IMR-90 (cell line): ENCODE measurements around the gene LMTK2. TPM values are rescaled to one million over a fixed set of nuclear protein-coding genes. Genes with fewer than 3 reads are reported as not detected.

Source experiments
- ATAC-seq: fragments of 200-7000 bp; cut with Tn5 transposase; 2 replicates; pipeline ENCODE4 v1.9.1; 2020; ENCODE audit warnings: low read depth, mild to moderate bottlenecking, moderate library complexity
- BruUV-seq: library from RNA; stranded (reverse); fragments of 400-500 nt; replicated peaks from 2 replicates; lab custom pipeline; 2021; lab: Mats Ljungman, UMichigan
- CTCF ChIA-PET: fragments of 300-600 bp; formaldehyde crosslinking; extraction: SDS; loops from one replicate; lab custom pipeline; 2021; ENCODE audit warnings: antibody characterized with exemption; lab: Yijun Ruan, JAX
- POLR2A ChIA-PET: fragments of 300-600 bp; sonication (Branson Sonifier 250); formaldehyde crosslinking; loops from one replicate; lab custom pipeline; 2022; ENCODE audit warnings: antibody characterized with exemption; ENCODE audit not compliant: unreplicated experiment; lab: Charles Lee
- DNase-seq: peaks from one replicate; pipeline ENCODE4 v3.0.0; 2013
- H2AFZ ChIP-seq: replicated peaks from 2 replicates; pipeline ENCODE3; 2013; ENCODE audit warnings: low read length, mild to moderate bottlenecking; ENCODE audit not compliant: poor library complexity
- H2AK5ac ChIP-seq: 2 replicates; pipeline ENCODE4 v1.6.1; 2013; ENCODE audit warnings: low read depth, low read length, inconsistent platforms
- H2AK9ac ChIP-seq: replicated peaks from 2 replicates; pipeline ENCODE3; 2013; ENCODE audit warnings: mild to moderate bottlenecking, low read depth, low read length, moderate library complexity; ENCODE audit not compliant: poor library complexity
- H2BK120ac ChIP-seq: 2 replicates; pipeline ENCODE4 v1.6.1; 2013; ENCODE audit warnings: low read depth, low read length, inconsistent platforms
- H2BK15ac ChIP-seq: 3 replicates; pipeline ENCODE4 v1.6.1; 2013; ENCODE audit warnings: low read depth, low read length, inconsistent platforms
- H2BK20ac ChIP-seq: 2 replicates; pipeline ENCODE4 v1.6.1; 2013; ENCODE audit warnings: low read depth, mild to moderate bottlenecking, inconsistent platforms, low read length, moderate library complexity
- H2BK5ac ChIP-seq: 2 replicates; pipeline ENCODE4 v1.6.1; 2013; ENCODE audit warnings: mild to moderate bottlenecking, low read depth, low read length, inconsistent platforms; ENCODE audit not compliant: poor library complexity, severe bottlenecking
- H3K14ac ChIP-seq: replicated peaks from 2 replicates; pipeline ENCODE4 v1.6.1; 2013; ENCODE audit warnings: low read depth, low read length, inconsistent platforms
- H3K18ac ChIP-seq: 2 replicates; pipeline ENCODE4 v1.6.1; 2013; ENCODE audit warnings: low read depth, low read length, control low read depth
- H3K23ac ChIP-seq: 2 replicates; pipeline ENCODE4 v1.6.1; 2013; ENCODE audit warnings: low read depth, low read length, inconsistent platforms
- H3K27ac ChIP-seq: 2 replicates; pipeline ENCODE4 v1.5.1; 2013; ENCODE audit warnings: mild to moderate bottlenecking, control low read depth, low read length; ENCODE audit not compliant: insufficient read depth
- H3K27me3 ChIP-seq: 2 replicates; pipeline ENCODE4 v1.6.1; 2013; ENCODE audit warnings: low read length; ENCODE audit not compliant: control insufficient read depth, insufficient read depth
- H3K36me3 ChIP-seq: 2 replicates; pipeline ENCODE4 v1.6.1; 2013; ENCODE audit warnings: low read length, mixed read lengths; ENCODE audit not compliant: control insufficient read depth, insufficient read depth
- H3K4ac ChIP-seq: 2 replicates; pipeline ENCODE4 v1.6.1; 2013; ENCODE audit warnings: low read depth, low read length, inconsistent platforms
- H3K4me1 ChIP-seq: 2 replicates; pipeline ENCODE4 v1.6.1; 2013; ENCODE audit warnings: low read length, mixed read lengths; ENCODE audit not compliant: control insufficient read depth, insufficient read depth
- H3K4me2 ChIP-seq: 2 replicates; pipeline ENCODE4 v1.6.1; 2013; ENCODE audit warnings: low read depth, mild to moderate bottlenecking, control low read depth, low read length, moderate library complexity
- H3K4me3 ChIP-seq: 2 replicates; pipeline ENCODE4 v1.5.1; 2013; ENCODE audit warnings: low read depth, mild to moderate bottlenecking, control low read depth, low read length, moderate library complexity; ENCODE audit not compliant: insufficient read depth
- H3K56ac ChIP-seq: 2 replicates; pipeline ENCODE4 v1.6.1; 2013; ENCODE audit warnings: low read length, inconsistent platforms; ENCODE audit not compliant: insufficient read depth; ENCODE audit errors: extremely low read depth
- H3K79me1 ChIP-seq, 2 experiments: 2 replicates each; pipeline ENCODE4 v1.6.1; 2013; ENCODE audit warnings: low read length in 2 of 2, inconsistent platforms in 1 of 2, low read depth in 1 of 2
- H3K9ac ChIP-seq: 2 replicates; pipeline ENCODE4 v1.6.1; 2013; ENCODE audit warnings: low read depth, low read length, control low read depth
- H3K9me1 ChIP-seq: 2 replicates; pipeline ENCODE4 v1.6.1; 2013; ENCODE audit warnings: low read length, inconsistent platforms; ENCODE audit not compliant: insufficient read depth
- H3K9me3 ChIP-seq: 2 replicates; pipeline ENCODE4 v1.6.1; 2013; ENCODE audit warnings: low read length; ENCODE audit not compliant: control insufficient read depth, insufficient read depth
- H4K20me1 ChIP-seq: 2 replicates; pipeline ENCODE4 v1.6.1; 2013; ENCODE audit warnings: low read length, inconsistent platforms; ENCODE audit not compliant: insufficient read depth
- H4K5ac ChIP-seq: 2 replicates; pipeline ENCODE4 v1.6.1; 2013; ENCODE audit warnings: mild to moderate bottlenecking, low read depth, low read length, control low read depth
- H4K8ac ChIP-seq, 2 experiments: 2 replicates each; pipeline ENCODE4 v1.6.1; 2013; ENCODE audit warnings: low read depth in 2 of 2, low read length in 2 of 2, control low read depth in 1 of 2, inconsistent platforms in 1 of 2
- H4K91ac ChIP-seq: 2 replicates; pipeline ENCODE4 v1.6.1; 2013; ENCODE audit warnings: low read depth, low read length, inconsistent platforms; ENCODE audit not compliant: insufficient read depth
- CHD1 ChIP-seq: IDR thresholded peaks from 2 replicates; pipeline ENCODE4 v1.6.1; 2012; ENCODE audit warnings: low read depth, low read length, improper control_type of control experiment
- MAFK ChIP-seq: IDR thresholded peaks from 2 replicates; pipeline ENCODE4 v1.6.1; 2012; ENCODE audit warnings: low read depth, low read length, improper control_type of control experiment
- MXI1 ChIP-seq: IDR thresholded peaks from 2 replicates; pipeline ENCODE4 v1.6.1; 2012; ENCODE audit warnings: low read depth, mild to moderate bottlenecking, low read length, moderate library complexity, borderline replicate concordance
- RAD21 ChIP-seq: IDR thresholded peaks from 2 replicates; pipeline ENCODE4 v1.6.1; 2012; ENCODE audit warnings: low read length, improper control_type of control experiment
- RFX5 ChIP-seq: IDR thresholded peaks from 2 replicates; pipeline ENCODE4 v1.8.0; 2012; ENCODE audit warnings: low read depth, mild to moderate bottlenecking, low read length, moderate library complexity
- WGBS, 2 experiments: methylation state at CpG; one replicate each; pipeline versions ENCODE4 v1.1.5 to v1.1.7; 2013; ENCODE audit warnings: missing lambda C conversion rate in 2 of 2; ENCODE audit not compliant: insufficient read length in 1 of 2; ENCODE audit errors: extremely low coverage in 2 of 2; 5-methylcytosine and 5-hydroxymethylcytosine counted together
- dilution Hi-C: fragments of 300-500 bp; cut with HindIII; formaldehyde crosslinking; loops from one replicate; pipeline ENCODE4 v1.14.3; 2018; ENCODE audit warnings: low sequenced_read_pairs; ENCODE audit not compliant: unreplicated experiment
- in situ Hi-C: fragments of 300-500 bp; cut with MboI; formaldehyde crosslinking; loops from 3 replicates; pipeline ENCODE4 v1.14.3; 2019; ENCODE audit warnings: low sequenced_read_pairs, inconsistent platforms, mixed read lengths
- intact Hi-C: fragments of 100-400 bp; cut with micrococcal nuclease; formaldehyde crosslinking; loops from 2 replicates; pipeline ENCODE4 v1.10.0; 2022
- polyA plus RNA-seq, 3 experiments: library from polyadenylated mRNA; depleted of rRNA; stranded (reverse); fragments of >200 nt; gene quantifications; 2 replicates each; pipeline ENCODE4 v1.2.3, GENCODE V29; 2012; ENCODE audit warnings: low replicate concordance in 1 of 3
- total RNA-seq: library from RNA; depleted of rRNA; stranded (reverse); fragments of >200 nt; gene quantifications from 2 replicates; pipeline ENCODE4 v1.2.3, GENCODE V29; 2012
- TF ChIP-seq, protein P1 (sequence below): conservative IDR thresholded peaks from 2 replicates; pipeline ENCODE4 v1.5.1; 2012; ENCODE audit warnings: mild to moderate bottlenecking, low read depth, low read length, improper control_type of control experiment
- TF ChIP-seq, protein P2 (sequence below): fragments of 150-350 bp; IDR thresholded peaks from 2 replicates; pipeline ENCODE4 v1.6.1; 2017; ENCODE audit warnings: mild to moderate bottlenecking, antibody characterized with exemption, low read length, low read depth

Gene LMTK2
- total and polyA plus RNA-seq, 2 of the 4 experiments (the other 2 are of a cell fraction), result 4.4 to 5.0 TPM

DNA sequence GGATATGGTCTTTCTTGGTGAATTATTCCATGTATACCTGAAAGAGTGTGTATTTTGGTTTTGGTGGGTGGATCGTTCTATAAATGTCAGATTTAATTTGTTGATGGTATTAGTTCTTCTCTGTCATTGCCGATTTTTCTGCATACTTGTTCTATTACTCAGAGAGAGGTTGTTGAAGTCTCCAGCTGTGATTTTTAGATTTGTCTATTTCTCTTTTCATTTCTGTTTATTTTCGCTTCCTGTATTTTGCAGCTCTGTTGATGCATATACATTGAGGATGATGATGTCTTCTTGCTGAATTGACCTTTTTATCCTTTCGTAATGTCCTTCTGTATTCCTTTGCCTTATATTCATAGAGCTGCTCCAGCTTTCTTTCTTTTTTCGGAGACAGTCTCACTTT lies 92.5 kb downstream of the LMTK2 start (continued):
- TF ChIP-seq, protein P1, sequence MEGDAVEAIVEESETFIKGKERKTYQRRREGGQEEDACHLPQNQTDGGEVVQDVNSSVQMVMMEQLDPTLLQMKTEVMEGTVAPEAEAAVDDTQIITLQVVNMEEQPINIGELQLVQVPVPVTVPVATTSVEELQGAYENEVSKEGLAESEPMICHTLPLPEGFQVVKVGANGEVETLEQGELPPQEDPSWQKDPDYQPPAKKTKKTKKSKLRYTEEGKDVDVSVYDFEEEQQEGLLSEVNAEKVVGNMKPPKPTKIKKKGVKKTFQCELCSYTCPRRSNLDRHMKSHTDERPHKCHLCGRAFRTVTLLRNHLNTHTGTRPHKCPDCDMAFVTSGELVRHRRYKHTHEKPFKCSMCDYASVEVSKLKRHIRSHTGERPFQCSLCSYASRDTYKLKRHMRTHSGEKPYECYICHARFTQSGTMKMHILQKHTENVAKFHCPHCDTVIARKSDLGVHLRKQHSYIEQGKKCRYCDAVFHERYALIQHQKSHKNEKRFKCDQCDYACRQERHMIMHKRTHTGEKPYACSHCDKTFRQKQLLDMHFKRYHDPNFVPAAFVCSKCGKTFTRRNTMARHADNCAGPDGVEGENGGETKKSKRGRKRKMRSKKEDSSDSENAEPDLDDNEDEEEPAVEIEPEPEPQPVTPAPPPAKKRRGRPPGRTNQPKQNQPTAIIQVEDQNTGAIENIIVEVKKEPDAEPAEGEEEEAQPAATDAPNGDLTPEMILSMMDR, result no peak
- no peak for TF ChIP-seq MAFK
- no peak for TF ChIP-seq RFX5
- TF ChIP-seq RAD21, result no peak

DNA sequence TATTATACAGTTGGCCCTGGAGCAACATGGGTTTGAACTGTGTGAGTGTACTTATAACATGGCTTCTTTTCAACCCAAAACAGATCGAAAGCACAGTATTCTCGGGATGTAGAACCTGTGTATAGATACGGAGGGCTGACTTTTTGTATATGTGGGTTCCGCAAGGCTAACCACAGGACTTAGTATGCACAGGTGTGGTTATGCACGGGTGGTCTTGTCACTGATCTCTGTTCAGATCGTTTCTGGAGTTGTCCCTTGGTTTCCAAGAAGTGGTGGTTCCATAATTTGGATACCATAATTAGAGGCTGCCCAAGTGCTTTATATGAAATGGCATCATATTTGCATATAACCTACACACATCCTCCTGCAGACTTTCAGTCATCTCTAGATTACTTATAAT lies 93.7 kb downstream of the LMTK2 start:
- H3K9me1 ChIP-seq, result peaks cover 5% of the 10 kb centered on the region; the same call in 1 of the 2 replicates
- H4K91ac ChIP-seq, result no peak overlapping the region
- no peak overlapping the region for H3K9ac ChIP-seq
- H2AK9ac ChIP-seq, result no peak overlapping the region
- TF ChIP-seq MXI1, result no peak
- TF ChIP-seq RFX5, result no peak
- TF ChIP-seq CHD1, result no peak
- TF ChIP-seq, protein P2, sequence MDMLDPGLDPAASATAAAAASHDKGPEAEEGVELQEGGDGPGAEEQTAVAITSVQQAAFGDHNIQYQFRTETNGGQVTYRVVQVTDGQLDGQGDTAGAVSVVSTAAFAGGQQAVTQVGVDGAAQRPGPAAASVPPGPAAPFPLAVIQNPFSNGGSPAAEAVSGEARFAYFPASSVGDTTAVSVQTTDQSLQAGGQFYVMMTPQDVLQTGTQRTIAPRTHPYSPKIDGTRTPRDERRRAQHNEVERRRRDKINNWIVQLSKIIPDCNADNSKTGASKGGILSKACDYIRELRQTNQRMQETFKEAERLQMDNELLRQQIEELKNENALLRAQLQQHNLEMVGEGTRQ, result no peak
- TF ChIP-seq MAFK, result no peak
- H2BK120ac ChIP-seq, result no peak overlapping the region
- in situ Hi-C loops, result no loop called here
- no peak overlapping the region for H2BK20ac ChIP-seq
- H2AFZ ChIP-seq, result no peak overlapping the region
- peaks cover 7% of the 10 kb centered on the region; the same call in 1 of the 2 replicates for H3K36me3 ChIP-seq
- H3K9me3 ChIP-seq, result peaks cover 3% of the 10 kb centered on the region; the same call in 1 of the 2 replicates
- H3K14ac ChIP-seq, result no peak overlapping the region; the same call in 1 of the 2 replicates
- no peak for ATAC-seq
- no peak overlapping the region for H4K5ac ChIP-seq
- H3K4me3 ChIP-seq, result no peak overlapping the region
- POLR2A ChIA-PET, result no interaction called here
- no peak overlapping the region for H3K18ac ChIP-seq
- H3K4ac ChIP-seq, result no peak overlapping the region
- intact Hi-C loops, result no loop called here
- dilution Hi-C loops, result no loop called here
- DNase-seq, result no peak
- H3K4me2 ChIP-seq, result no peak overlapping the region
- H3K27ac ChIP-seq, result no peak overlapping the region
- H2BK5ac ChIP-seq, result no peak overlapping the region
- no peak overlapping the region for H2AK5ac ChIP-seq
- no TSS peak for BruUV-seq
- H4K20me1 ChIP-seq, result no peaks in the 10 kb centered on the region
- peaks cover 5 to 11% of the 10 kb centered on the region in 2 experiments for H3K79me1 ChIP-seq
- H3K27me3 ChIP-seq, result no peaks in the 10 kb centered on the region
- H3K4me1 ChIP-seq, result no peaks in the 10 kb centered on the region; the same call in 1 of the 2 replicates
- H3K23ac ChIP-seq, result no peak overlapping the region
- H4K8ac ChIP-seq, result no peak overlapping the region
- no CpG with 5 or more reads among the region's 6 CpGs for WGBS, 2 experiments
- no peak overlapping the region for H2BK15ac ChIP-seq
- CTCF ChIA-PET, result no interaction called here
- H3K56ac ChIP-seq, result no peak overlapping the region
